HG03280 (cell line): Measurements from ENCODE around the gene SLC25A19.

Experiments
- ATAC-seq: cut with Tn5 transposase; IDR thresholded peaks from one replicate; pipeline ENCODE4 v1.9.1; 2021; ENCODE audit warnings: mild to moderate bottlenecking, moderate library complexity; ENCODE audit not compliant: unreplicated experiment

Gene SLC25A19

GRCh38 chr17:75289115-75289831 is at the start of gene SLC25A19:
SLC25A19 (minus strand) TSS chr17:75289433; CDS start chr17:75286764, 2,669 bp downstream.
- ATAC-seq: peak; percentile 93

GRCh38 chr17:75338335-75338734 is 49.1 kb upstream of the SLC25A19 start:
- no peak for ATAC-seq

- no peak for ATAC-seq
Measured at GRCh38 chr17:75335315-75335714, 46.1 kb upstream of the SLC25A19 start.

GRCh38 chr17:75334723-75335122 is 45.5 kb upstream of the SLC25A19 start:
- no peak for ATAC-seq

GRCh38 chr17:75331671-75332070 is 42.4 kb upstream of the SLC25A19 start:
- ATAC-seq: no peak

- no peak for ATAC-seq
Measured at GRCh38 chr17:75327757-75328156, 38.5 kb upstream of the SLC25A19 start.

- no peak for ATAC-seq
Measured at GRCh38 chr17:75326226-75326848, 37.1 kb upstream of the SLC25A19 start.

- ATAC-seq: no peak
Measured at GRCh38 chr17:75325827-75326225, 36.6 kb upstream of the SLC25A19 start.

- ATAC-seq: no peak
Measured at GRCh38 chr17:75325348-75325747, 36.1 kb upstream of the SLC25A19 start.

- no peak for ATAC-seq
Measured at GRCh38 chr17:75321506-75321905, 32.3 kb upstream of the SLC25A19 start.

GRCh38 chr17:75319904-75320691 is 30.9 kb upstream of the SLC25A19 start:
- peak; percentile 50 for ATAC-seq

- no peak for ATAC-seq
Measured at GRCh38 chr17:75318615-75319222, 29.5 kb upstream of the SLC25A19 start.

- no peak for ATAC-seq
Measured at GRCh38 chr17:75318211-75318610, 29.0 kb upstream of the SLC25A19 start.

GRCh38 chr17:75317671-75318070 is 28.4 kb upstream of the SLC25A19 start:
- no peak for ATAC-seq

GRCh38 chr17:75316253-75316652 is 27.0 kb upstream of the SLC25A19 start:
- no peak for ATAC-seq

- no peak for ATAC-seq
Measured at GRCh38 chr17:75315541-75316243, 26.5 kb upstream of the SLC25A19 start.

- ATAC-seq: no peak
Measured at GRCh38 chr17:75313941-75314551, 24.8 kb upstream of the SLC25A19 start.

GRCh38 chr17:75308732-75309629 is 19.7 kb upstream of the SLC25A19 start:
- no peak for ATAC-seq
